Measurements from ENCODE around the gene PLA2G4F.

Gene PLA2G4F, protein sequence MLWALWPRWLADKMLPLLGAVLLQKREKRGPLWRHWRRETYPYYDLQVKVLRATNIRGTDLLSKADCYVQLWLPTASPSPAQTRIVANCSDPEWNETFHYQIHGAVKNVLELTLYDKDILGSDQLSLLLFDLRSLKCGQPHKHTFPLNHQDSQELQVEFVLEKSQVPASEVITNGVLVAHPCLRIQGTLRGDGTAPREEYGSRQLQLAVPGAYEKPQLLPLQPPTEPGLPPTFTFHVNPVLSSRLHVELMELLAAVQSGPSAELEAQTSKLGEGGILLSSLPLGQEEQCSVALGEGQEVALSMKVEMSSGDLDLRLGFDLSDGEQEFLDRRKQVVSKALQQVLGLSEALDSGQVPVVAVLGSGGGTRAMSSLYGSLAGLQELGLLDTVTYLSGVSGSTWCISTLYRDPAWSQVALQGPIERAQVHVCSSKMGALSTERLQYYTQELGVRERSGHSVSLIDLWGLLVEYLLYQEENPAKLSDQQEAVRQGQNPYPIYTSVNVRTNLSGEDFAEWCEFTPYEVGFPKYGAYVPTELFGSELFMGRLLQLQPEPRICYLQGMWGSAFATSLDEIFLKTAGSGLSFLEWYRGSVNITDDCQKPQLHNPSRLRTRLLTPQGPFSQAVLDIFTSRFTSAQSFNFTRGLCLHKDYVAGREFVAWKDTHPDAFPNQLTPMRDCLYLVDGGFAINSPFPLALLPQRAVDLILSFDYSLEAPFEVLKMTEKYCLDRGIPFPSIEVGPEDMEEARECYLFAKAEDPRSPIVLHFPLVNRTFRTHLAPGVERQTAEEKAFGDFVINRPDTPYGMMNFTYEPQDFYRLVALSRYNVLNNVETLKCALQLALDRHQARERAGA

DNA sequence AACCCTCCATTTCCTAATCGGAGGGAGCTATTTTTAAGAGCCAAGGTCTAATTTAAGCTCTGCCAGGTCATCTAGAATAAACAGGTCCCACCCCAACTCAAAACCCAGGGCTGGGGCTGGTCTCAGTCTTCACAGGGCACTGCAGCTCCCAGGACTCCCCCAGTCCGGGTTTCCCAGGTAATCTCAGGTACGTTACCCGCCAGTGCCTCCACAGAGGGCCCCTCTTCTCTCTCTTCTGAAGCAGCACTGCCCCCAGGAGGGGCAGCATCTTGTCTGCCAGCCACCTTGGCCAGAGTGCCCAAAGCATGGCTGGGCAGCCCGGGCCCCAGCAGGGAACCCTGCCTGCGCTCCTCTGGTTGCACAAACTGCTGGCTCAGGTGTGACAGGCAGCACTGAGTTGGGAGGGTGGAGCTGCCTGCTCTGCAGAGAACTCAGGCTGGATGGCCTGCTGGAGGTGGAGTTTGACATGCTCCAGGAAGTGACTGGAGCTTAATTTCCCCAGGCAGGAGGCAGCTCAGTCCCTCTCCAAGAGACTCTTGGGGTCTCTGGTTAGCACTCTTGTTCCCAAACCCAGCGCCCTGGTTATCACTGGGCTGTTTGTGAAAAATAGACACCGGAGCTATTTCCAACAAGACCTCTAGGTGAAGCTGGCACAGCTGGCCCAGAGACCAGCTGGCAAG is at the start of gene PLA2G4F:
Gene PLA2G4F (minus strand): TSS at position 394 of the 680 bp plus-strand sequence. CDS start 87 bp downstream, at position 307.
- no peak for DNase-seq (ENCODE audit: extremely low read depth, low read depth)
- TF ChIP-seq, protein P1, sequence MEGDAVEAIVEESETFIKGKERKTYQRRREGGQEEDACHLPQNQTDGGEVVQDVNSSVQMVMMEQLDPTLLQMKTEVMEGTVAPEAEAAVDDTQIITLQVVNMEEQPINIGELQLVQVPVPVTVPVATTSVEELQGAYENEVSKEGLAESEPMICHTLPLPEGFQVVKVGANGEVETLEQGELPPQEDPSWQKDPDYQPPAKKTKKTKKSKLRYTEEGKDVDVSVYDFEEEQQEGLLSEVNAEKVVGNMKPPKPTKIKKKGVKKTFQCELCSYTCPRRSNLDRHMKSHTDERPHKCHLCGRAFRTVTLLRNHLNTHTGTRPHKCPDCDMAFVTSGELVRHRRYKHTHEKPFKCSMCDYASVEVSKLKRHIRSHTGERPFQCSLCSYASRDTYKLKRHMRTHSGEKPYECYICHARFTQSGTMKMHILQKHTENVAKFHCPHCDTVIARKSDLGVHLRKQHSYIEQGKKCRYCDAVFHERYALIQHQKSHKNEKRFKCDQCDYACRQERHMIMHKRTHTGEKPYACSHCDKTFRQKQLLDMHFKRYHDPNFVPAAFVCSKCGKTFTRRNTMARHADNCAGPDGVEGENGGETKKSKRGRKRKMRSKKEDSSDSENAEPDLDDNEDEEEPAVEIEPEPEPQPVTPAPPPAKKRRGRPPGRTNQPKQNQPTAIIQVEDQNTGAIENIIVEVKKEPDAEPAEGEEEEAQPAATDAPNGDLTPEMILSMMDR (IDR thresholded peaks at IDR 0.05; ENCODE audit: low read depth, low read length) = no peak

DNA sequence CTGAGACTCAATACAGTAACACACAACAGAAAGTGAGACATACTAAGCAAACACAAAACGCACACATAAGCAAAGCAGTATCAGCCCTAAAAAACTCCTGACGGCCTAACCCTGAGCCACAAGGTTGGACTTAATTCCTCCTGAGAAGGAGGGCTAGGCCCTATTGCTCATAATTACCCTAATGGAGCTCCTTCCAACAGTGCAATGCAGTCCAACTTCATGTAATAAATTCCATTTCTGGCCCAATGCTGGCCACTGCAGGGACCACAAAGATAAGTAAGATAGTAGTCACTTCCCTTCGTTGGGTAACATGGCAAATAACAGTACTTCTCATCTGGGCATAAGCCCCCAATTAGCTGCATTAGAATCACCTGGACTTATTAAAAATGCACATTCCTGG is 47.5 kb upstream of the PLA2G4F start:
- TF ChIP-seq, protein P1 (IDR thresholded peaks at IDR 0.05; ENCODE audit: low read depth, low read length) = no peak
- no peak for DNase-seq (ENCODE audit: extremely low read depth, low read depth)

DNA sequence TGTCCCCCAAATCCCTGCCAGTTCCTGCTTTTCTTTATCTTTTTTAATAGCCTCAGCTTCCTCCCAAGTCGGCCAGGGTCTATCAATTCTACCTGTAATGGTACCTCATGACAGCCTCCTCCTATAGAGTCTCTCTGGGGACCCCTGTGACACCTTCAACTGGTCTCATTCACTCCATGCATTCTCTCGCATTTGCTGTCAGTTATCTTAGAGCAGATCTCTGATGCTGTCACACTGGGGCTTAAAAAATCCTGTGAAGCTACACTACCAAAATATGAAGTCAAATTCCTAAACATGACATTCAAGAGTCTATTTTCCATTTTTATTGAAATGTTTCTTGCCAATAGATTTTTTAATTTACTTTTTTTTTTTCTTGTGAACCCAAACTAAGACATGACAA is 46.2 kb upstream of the PLA2G4F start:
- TF ChIP-seq, protein P1 (IDR thresholded peaks at IDR 0.05; ENCODE audit: low read depth, low read length) = no peak
- DNase-seq (ENCODE audit: extremely low read depth, low read depth) = no peak

DNA sequence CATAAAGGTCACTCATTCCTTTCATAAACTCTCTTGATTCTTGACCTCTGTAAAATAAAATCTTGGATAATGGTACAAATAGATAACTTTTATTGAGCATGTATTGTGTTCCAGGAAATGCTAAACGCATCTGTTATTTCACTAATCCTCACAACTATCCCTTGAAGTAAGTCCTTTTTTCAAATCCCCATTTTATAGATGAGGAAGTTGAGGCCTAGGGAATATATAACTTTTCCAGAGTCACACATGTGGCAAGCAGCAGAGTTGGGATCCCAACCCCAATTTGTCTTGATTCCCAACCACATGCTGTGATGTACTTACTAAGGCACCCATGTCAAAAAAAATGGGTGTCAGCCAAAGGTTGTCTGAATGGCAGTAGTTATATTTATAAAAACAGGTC is 45.4 kb upstream of the PLA2G4F start:
- TF ChIP-seq, protein P1 (IDR thresholded peaks at IDR 0.05; ENCODE audit: low read depth, low read length) = no peak
- DNase-seq (ENCODE audit: extremely low read depth, low read depth) = no peak

DNA sequence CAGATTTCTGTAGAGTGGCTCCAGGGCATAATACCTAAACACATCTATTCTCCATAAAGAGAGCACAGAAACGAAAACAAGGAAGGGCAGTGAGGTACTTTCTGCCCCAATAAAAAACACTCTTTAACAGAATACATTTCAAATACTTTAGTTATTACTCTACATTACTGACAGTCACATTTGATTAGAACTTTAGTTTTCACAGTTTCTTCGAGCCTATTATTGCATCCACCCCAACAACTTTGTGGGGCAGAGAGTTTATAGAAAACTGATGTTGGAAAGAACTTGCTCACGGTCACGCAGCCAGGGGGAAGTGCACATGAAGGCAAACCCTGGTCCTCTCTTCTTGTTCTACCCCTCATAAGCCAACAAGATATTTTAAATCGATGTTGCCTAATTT is 42.7 kb upstream of the PLA2G4F start:
- TF ChIP-seq, protein P1 (IDR thresholded peaks at IDR 0.05; ENCODE audit: low read depth, low read length) = no peak
- DNase-seq (ENCODE audit: extremely low read depth, low read depth) = no peak

DNA sequence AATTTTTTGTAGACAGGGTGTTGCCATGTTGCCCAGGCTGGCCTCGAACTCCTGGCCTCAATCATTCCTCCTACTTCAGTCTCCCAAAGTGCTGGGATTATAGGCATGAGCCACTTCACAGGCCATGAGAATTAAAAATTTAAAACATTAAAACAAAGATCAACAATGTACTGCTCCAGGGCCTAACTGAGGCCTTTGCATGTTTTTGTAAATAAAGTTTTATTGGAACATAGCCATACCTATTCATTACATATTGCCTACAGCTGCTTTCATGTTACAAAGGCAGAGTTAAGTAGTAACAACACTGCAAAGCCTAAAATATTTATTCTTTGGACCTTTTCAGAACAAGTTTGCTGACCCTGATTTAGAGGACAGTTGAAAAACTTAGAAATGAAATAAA is 42.1 kb upstream of the PLA2G4F start:
- DNase-seq (ENCODE audit: extremely low read depth, low read depth) = no peak
- TF ChIP-seq, protein P1 (IDR thresholded peaks at IDR 0.05; ENCODE audit: low read depth, low read length) = no peak
